GM23338 (cell line): ENCODE results near the gene MACF1. TPM values are rescaled to one million over a fixed set of nuclear protein-coding genes. Genes with fewer than 3 reads are reported as not detected.

Source experiments
- ATAC-seq: fragments of 200-7000 bp; cut with Tn5 transposase; 3 replicates; pipeline ENCODE4 v1.9.1; 2020
- DNase-seq: peaks from one replicate; pipeline ENCODE4 v3.0.0-alpha.2; 2015; ENCODE audit warnings: low spot score
- H2AFZ ChIP-seq: fragments of 200-600 bp; sonication (generic); 2 replicates; pipeline ENCODE4 v1.8.0; 2016; ENCODE audit warnings: antibody characterized with exemption, mild to moderate bottlenecking, moderate library complexity
- H3F3A ChIP-seq: fragments of 200-600 bp; sonication (generic); replicated peaks from 2 replicates; pipeline ENCODE4 v1.8.0; 2017; ENCODE audit warnings: antibody characterized with exemption, mixed run types, low read depth
- H3K27ac ChIP-seq: fragments of 200-600 bp; sonication (generic); 2 replicates; pipeline ENCODE4 v1.6.1; 2016; ENCODE audit warnings: low read depth
- H3K27me3 ChIP-seq: fragments of 200-600 bp; sonication (generic); 2 replicates; pipeline ENCODE4 v1.8.0; 2016; ENCODE audit warnings: mild to moderate bottlenecking, mixed run types, moderate library complexity; ENCODE audit not compliant: insufficient read depth
- H3K36me3 ChIP-seq: fragments of 200-600 bp; sonication (generic); 2 replicates; pipeline ENCODE4 v1.8.0; 2016; ENCODE audit warnings: mild to moderate bottlenecking; ENCODE audit not compliant: insufficient read depth
- H3K4me1 ChIP-seq: fragments of 200-600 bp; sonication (generic); 2 replicates; pipeline ENCODE4 v1.8.0; 2016; ENCODE audit warnings: mild to moderate bottlenecking, moderate library complexity; ENCODE audit not compliant: insufficient read depth
- H3K4me2 ChIP-seq: fragments of 200-600 bp; sonication (generic); 2 replicates; pipeline ENCODE4 v1.7.1; 2017; ENCODE audit warnings: mixed run types
- H3K4me3 ChIP-seq: fragments of 200-600 bp; sonication (generic); 2 replicates; pipeline ENCODE4 v1.6.1; 2016; ENCODE audit warnings: mixed run types
- H3K79me2 ChIP-seq: fragments of 200-600 bp; sonication (generic); replicated peaks from 2 replicates; pipeline ENCODE4 v1.8.0; 2017; ENCODE audit warnings: mild to moderate bottlenecking; ENCODE audit not compliant: insufficient read depth
- H3K9me2 ChIP-seq: fragments of 200-600 bp; sonication (generic); 2 replicates; pipeline ENCODE4 v1.8.0; 2017; ENCODE audit not compliant: insufficient read depth
- H4K20me1 ChIP-seq: fragments of 200-600 bp; sonication (generic); replicated peaks from 2 replicates; pipeline ENCODE4 v1.8.0; 2017; ENCODE audit warnings: mild to moderate bottlenecking; ENCODE audit not compliant: insufficient read depth
- H3K27ac Mint-ChIP-seq: 2 replicates; pipeline ENCODE4 v1.8.0; 2020; ENCODE audit warnings: inconsistent platforms, mild to moderate bottlenecking, moderate library complexity, mixed read lengths
- H3K27me3 Mint-ChIP-seq: 3 replicates; pipeline ENCODE4 v1.8.0; 2022; ENCODE audit warnings: low read depth, mild to moderate bottlenecking, moderate library complexity, mixed read lengths, inconsistent platforms; ENCODE audit not compliant: insufficient read depth, poor library complexity
- H3K36me3 Mint-ChIP-seq: 3 replicates; pipeline ENCODE4 v1.8.0; 2021; ENCODE audit warnings: low read depth, mild to moderate bottlenecking, inconsistent platforms, moderate library complexity, mixed read lengths
- H3K4me1 Mint-ChIP-seq: 3 replicates; pipeline ENCODE4 v1.8.0; 2020; ENCODE audit warnings: mild to moderate bottlenecking, inconsistent platforms, mixed read lengths
- H3K4me3 Mint-ChIP-seq: 3 replicates; pipeline ENCODE4 v1.8.0; 2021; ENCODE audit warnings: moderate library complexity, mild to moderate bottlenecking, inconsistent platforms, mixed read lengths
- H3K9me3 Mint-ChIP-seq: 3 replicates; pipeline ENCODE4 v1.8.0; 2020; ENCODE audit warnings: moderate library complexity, mild to moderate bottlenecking, inconsistent platforms, mixed read lengths
- CREB1 ChIP-seq: fragments of 250-450 bp; sonication (Bioruptor Pico); IDR thresholded peaks from 2 replicates; pipeline ENCODE4 v1.5.0; 2020; ENCODE audit warnings: low read depth, mild to moderate bottlenecking, moderate library complexity
- EZH2 ChIP-seq: fragments of 200-600 bp; sonication (generic); IDR thresholded peaks from one replicate; pipeline ENCODE4 v1.8.0; 2017; ENCODE audit warnings: antibody characterized with exemption, mild to moderate bottlenecking, low read depth; ENCODE audit not compliant: unreplicated experiment
- EZH2phosphoT487 ChIP-seq: fragments of 200-600 bp; sonication (generic); IDR thresholded peaks from one replicate; pipeline ENCODE4 v1.8.1; 2018; ENCODE audit warnings: antibody characterized with exemption; ENCODE audit not compliant: unreplicated experiment
- JUNB ChIP-seq: IDR thresholded peaks from one replicate; pipeline ENCODE4 v1.6.1; 2016; ENCODE audit warnings: antibody characterized with exemption; ENCODE audit not compliant: unreplicated experiment
- NANOG ChIP-seq: IDR thresholded peaks from 2 replicates; pipeline ENCODE4 v1.6.1; 2016; ENCODE audit warnings: antibody characterized with exemption, borderline replicate concordance
- POLR2AphosphoS5 ChIP-seq: IDR thresholded peaks from 2 replicates; pipeline ENCODE4 v1.6.1; 2016; ENCODE audit warnings: antibody characterized with exemption, low read depth
- STAT1 ChIP-seq: IDR thresholded peaks from one replicate; pipeline ENCODE4 v1.6.1; 2016; ENCODE audit warnings: antibody characterized with exemption; ENCODE audit not compliant: unreplicated experiment
- ZNF114 ChIP-seq: fragments of 250-450 bp; sonication (Bioruptor Pico); IDR thresholded peaks from 2 replicates; pipeline ENCODE4 v1.5.0; 2020; ENCODE audit warnings: mild to moderate bottlenecking, moderate library complexity
- ZNF331 ChIP-seq: fragments of 250-450 bp; sonication (Bioruptor Pico); IDR thresholded peaks from 2 replicates; pipeline ENCODE4 v1.5.0; 2020; ENCODE audit warnings: low read depth, mild to moderate bottlenecking, moderate library complexity
- polyA plus RNA-seq: library from polyadenylated mRNA; unstranded; fragments of >200 nt; fragmentation: Nextera tagmentation; extraction: Ambion mirVana; gene quantifications from 2 replicates; pipeline ENCODE4 v1.2.1, GENCODE V29; 2016
- total RNA-seq: library from RNA; depleted of rRNA; stranded (reverse); fragments of >200 nt; shearing (Covaris generic); gene quantifications from 2 replicates; pipeline ENCODE4 v1.2.3, GENCODE V29; 2014
- TF ChIP-seq, protein P1 (sequence below), 2 experiments: fragments of 200-600 bp in 1 of 2; sonication (generic) in 1 of 2; conservative IDR thresholded peaks; 2 replicates each; pipeline versions ENCODE4 v1.5.1 to v1.6.1; 2016 to 2017; ENCODE audit warnings: antibody characterized with exemption in 2 of 2, low read depth in 2 of 2, mild to moderate bottlenecking in 2 of 2, moderate library complexity in 1 of 2
- TF ChIP-seq, protein P2 (sequence below): IDR thresholded peaks from 2 replicates; pipeline ENCODE4 v1.6.1; 2016; ENCODE audit warnings: antibody characterized with exemption
- TF ChIP-seq, protein P3 (sequence below): IDR thresholded peaks from one replicate; pipeline ENCODE4 v1.6.1; 2018; ENCODE audit warnings: antibody characterized with exemption; ENCODE audit not compliant: unreplicated experiment

Gene MACF1
- total and polyA plus RNA-seq, 2 experiments from 2014 or later: 104 to 399 TPM

DNA sequence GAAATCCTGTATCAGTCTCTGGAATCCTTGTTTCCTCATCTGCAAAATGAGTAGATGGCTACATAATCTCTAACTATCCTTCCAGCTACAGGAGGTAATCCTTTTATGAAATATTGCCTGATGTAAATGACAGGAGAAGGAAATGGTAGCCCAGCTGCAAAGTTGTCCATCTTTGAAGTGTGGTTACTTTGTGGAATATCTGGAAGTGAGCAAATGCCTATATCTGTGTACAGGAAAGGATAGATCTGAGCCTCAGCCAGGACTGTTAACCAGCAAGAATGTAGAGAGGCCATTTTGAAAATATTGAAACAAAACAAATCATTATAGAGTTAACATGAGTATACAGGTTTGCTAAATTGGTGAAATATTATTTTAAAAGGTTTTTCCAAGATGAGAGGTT is 212.1 kb downstream of the MACF1 start (continued):
- TF ChIP-seq, protein P1, sequence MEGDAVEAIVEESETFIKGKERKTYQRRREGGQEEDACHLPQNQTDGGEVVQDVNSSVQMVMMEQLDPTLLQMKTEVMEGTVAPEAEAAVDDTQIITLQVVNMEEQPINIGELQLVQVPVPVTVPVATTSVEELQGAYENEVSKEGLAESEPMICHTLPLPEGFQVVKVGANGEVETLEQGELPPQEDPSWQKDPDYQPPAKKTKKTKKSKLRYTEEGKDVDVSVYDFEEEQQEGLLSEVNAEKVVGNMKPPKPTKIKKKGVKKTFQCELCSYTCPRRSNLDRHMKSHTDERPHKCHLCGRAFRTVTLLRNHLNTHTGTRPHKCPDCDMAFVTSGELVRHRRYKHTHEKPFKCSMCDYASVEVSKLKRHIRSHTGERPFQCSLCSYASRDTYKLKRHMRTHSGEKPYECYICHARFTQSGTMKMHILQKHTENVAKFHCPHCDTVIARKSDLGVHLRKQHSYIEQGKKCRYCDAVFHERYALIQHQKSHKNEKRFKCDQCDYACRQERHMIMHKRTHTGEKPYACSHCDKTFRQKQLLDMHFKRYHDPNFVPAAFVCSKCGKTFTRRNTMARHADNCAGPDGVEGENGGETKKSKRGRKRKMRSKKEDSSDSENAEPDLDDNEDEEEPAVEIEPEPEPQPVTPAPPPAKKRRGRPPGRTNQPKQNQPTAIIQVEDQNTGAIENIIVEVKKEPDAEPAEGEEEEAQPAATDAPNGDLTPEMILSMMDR (conservative IDR thresholded peaks at IDR 0.05; ENCODE audit: low read depth in 2 of 2): no peak
- no peak for TF ChIP-seq EZH2

DNA sequence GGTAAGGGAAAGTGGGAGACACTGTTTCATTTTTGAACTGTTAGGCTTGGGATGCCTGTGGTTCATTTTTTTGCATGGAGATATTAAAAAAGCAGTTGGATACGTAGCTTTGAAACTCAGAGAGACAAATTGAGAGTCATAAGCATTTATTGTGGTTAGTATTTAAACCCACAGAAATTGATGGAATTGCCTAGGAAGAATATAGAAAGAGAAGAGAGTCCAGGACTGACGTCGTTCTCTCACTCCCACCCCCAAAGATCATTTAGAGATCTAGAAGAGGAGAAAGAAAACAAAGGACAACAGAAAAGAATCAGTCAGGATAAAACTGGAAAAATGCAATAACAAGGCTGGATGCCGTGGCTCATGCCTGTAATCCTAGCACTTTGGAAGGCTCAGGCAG is 213.7 kb downstream of the MACF1 start:
- H3K9me2 ChIP-seq: no peaks in the 10 kb centered on the region
- H3K36me3 Mint-ChIP-seq: peaks cover 66% of the 10 kb centered on the region
- H3K27me3 Mint-ChIP-seq: peaks cover 3% of the 10 kb centered on the region
- peaks cover 88% of the 10 kb centered on the region for H3K79me2 ChIP-seq
- no peak overlapping the region for H3K4me2 ChIP-seq
- no peak overlapping the region for H3K4me3 ChIP-seq
- no peak overlapping the region for H3K27ac Mint-ChIP-seq
- no peaks in the 10 kb centered on the region; the same call in 1 of the 3 replicates for H3K9me3 Mint-ChIP-seq
- DNase-seq: no peak
- H3K27ac ChIP-seq: no peak overlapping the region
- no peak overlapping the region for H2AFZ ChIP-seq
- peaks cover 45% of the 10 kb centered on the region for H4K20me1 ChIP-seq
- peaks cover 16% of the 10 kb centered on the region for H3K36me3 ChIP-seq
- no peak overlapping the region for H3K4me3 Mint-ChIP-seq
- H3K4me1 ChIP-seq: peaks cover 15% of the 10 kb centered on the region
- no peak for ATAC-seq
- no peaks in the 10 kb centered on the region for H3K27me3 ChIP-seq
- H3K4me1 Mint-ChIP-seq: peaks cover 16% of the 10 kb centered on the region; the same call in 2 of the 3 replicates
- no peaks in the 10 kb centered on the region; the same call in 1 of the 2 replicates for H3F3A ChIP-seq
- TF ChIP-seq ZNF331: no peak
- TF ChIP-seq ZNF114 (CRISPR knock-in tag): no peak
- TF ChIP-seq JUNB: no peak
- TF ChIP-seq, protein P2, sequence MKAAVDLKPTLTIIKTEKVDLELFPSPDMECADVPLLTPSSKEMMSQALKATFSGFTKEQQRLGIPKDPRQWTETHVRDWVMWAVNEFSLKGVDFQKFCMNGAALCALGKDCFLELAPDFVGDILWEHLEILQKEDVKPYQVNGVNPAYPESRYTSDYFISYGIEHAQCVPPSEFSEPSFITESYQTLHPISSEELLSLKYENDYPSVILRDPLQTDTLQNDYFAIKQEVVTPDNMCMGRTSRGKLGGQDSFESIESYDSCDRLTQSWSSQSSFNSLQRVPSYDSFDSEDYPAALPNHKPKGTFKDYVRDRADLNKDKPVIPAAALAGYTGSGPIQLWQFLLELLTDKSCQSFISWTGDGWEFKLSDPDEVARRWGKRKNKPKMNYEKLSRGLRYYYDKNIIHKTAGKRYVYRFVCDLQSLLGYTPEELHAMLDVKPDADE: no peak
- TF ChIP-seq EZH2: no peak
- no peak for TF ChIP-seq POLR2AphosphoS5
- no peak for TF ChIP-seq STAT1
- TF ChIP-seq, protein P1 (conservative IDR thresholded peaks at IDR 0.05; ENCODE audit: low read depth in 2 of 2): no peak
- TF ChIP-seq, protein P3, sequence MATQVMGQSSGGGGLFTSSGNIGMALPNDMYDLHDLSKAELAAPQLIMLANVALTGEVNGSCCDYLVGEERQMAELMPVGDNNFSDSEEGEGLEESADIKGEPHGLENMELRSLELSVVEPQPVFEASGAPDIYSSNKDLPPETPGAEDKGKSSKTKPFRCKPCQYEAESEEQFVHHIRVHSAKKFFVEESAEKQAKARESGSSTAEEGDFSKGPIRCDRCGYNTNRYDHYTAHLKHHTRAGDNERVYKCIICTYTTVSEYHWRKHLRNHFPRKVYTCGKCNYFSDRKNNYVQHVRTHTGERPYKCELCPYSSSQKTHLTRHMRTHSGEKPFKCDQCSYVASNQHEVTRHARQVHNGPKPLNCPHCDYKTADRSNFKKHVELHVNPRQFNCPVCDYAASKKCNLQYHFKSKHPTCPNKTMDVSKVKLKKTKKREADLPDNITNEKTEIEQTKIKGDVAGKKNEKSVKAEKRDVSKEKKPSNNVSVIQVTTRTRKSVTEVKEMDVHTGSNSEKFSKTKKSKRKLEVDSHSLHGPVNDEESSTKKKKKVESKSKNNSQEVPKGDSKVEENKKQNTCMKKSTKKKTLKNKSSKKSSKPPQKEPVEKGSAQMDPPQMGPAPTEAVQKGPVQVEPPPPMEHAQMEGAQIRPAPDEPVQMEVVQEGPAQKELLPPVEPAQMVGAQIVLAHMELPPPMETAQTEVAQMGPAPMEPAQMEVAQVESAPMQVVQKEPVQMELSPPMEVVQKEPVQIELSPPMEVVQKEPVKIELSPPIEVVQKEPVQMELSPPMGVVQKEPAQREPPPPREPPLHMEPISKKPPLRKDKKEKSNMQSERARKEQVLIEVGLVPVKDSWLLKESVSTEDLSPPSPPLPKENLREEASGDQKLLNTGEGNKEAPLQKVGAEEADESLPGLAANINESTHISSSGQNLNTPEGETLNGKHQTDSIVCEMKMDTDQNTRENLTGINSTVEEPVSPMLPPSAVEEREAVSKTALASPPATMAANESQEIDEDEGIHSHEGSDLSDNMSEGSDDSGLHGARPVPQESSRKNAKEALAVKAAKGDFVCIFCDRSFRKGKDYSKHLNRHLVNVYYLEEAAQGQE: no peak
- no peak for TF ChIP-seq EZH2phosphoT487
- TF ChIP-seq CREB1 (CRISPR knock-in tag): no peak
- TF ChIP-seq NANOG: no peak
